Activated T-helper 1 cell treated with anti-CD3 and anti-CD28 coated beads, Interleukin-2, amount 50 U/mL, for 16 hours (primary cell): ENCODE data around the gene ZNF217.
"Not testable (repeated sequence)": the region's sequence is repeated elsewhere in the genome, so short reads cannot be mapped to it uniquely, and the experiment has no call there.

ENCODE experiments used
- DNase-seq, 2 donors: peaks; one replicate each; pipeline ENCODE4 v3.0.0-alpha.2; 2020; ENCODE audit warnings: low read depth in 1 of 2, low spot score in 1 of 2

The ZNF217 gene

GRCh38 chr20:53534037-53534436 is 59.6 kb downstream of the ZNF217 start:
- no peak for DNase-seq

- no peak for DNase-seq
Measured at GRCh38 chr20:53533500-53533899, 60.1 kb downstream of the ZNF217 start.

GRCh38 chr20:53532654-53533312 is 60.9 kb downstream of the ZNF217 start:
- DNase-seq, result not testable (repeated sequence)

- no peak for DNase-seq
Measured at GRCh38 chr20:53530440-53530839, 63.2 kb downstream of the ZNF217 start.

- DNase-seq, result no peak
Measured at GRCh38 chr20:53529658-53530057, 64.0 kb downstream of the ZNF217 start.

GRCh38 chr20:53527196-53527595 is 66.4 kb downstream of the ZNF217 start:
- no peak for DNase-seq

GRCh38 chr20:53524589-53525312 is 68.9 kb downstream of the ZNF217 start:
- no peak for DNase-seq

- DNase-seq, result not testable (repeated sequence)
Measured at GRCh38 chr20:53523615-53524014, 70.0 kb downstream of the ZNF217 start.

GRCh38 chr20:53522696-53523095 is 70.9 kb downstream of the ZNF217 start:
- no peak for DNase-seq

GRCh38 chr20:53522026-53522425 is 71.6 kb downstream of the ZNF217 start:
- DNase-seq, result no peak

- DNase-seq, result not testable (repeated sequence)
Measured at GRCh38 chr20:53521421-53521820, 72.2 kb downstream of the ZNF217 start.

GRCh38 chr20:53517146-53517545 is 76.5 kb downstream of the ZNF217 start:
- DNase-seq, result no peak
